ENCODE data around the gene FANCI.
"Not testable (repeated sequence)": the region's sequence is repeated elsewhere in the genome, so short reads cannot be mapped to it uniquely, and the experiment has no call there.

The FANCI gene

DNA sequence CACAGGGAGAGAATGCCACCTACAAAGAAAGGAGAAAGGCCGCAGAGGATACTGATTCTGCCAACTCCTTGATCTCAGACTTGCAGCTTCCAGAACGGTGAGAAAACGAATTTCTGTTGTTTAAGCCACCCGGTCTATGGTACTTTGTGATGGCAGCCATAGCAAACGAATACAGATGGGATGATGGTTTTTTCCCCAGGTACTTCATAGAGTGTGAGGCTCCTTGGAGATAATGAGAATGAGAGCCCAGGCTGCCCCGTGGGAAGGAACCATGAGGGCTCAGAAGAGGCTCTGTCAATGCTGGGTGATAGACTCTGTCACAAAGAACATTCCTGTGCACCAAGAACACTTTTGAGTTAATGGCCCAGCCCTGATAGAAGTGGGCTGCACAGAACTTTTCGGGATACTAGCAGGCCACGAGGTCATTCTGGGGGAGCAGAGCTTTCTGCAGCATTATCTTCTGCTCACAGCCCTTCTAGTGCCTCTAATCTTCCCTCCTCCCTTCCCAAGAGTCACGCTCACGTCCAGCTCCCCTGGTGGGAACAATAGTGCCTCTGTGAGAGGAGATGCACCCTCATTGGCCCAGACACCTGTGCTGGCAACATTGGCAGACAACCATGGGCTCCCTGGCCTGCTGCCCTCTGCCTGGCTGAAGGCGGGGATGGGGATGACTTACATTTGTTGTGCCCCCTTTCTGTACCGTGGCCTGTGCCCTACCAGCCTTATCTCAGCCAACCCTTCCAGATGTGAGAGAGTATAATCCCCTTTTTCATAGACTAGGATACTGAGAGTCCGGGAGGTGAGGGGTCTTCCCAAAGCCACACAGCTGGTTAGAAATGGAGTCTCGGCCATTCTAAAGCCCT is 17.2 kb upstream of the FANCI start:
- no peak for DNase-seq

DNA sequence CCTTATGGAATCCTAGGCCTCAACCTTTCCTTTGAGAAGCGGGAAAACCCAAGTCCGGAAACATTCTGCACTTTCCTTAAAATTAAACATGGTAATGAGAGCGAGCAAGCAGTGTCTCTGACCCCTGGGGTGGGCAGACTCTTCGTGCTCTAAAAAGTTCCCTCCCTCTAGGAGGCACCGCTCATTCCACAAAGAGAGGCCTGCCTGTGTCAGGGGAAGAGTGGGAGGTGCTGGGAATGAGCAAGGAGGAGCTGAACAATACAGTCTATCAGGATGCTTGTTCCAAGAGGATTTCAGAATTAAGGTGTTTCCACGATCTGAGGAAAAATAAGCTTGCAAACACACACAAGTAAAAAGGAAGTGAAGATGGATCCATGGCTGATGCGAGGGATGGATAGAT is 16.4 kb upstream of the FANCI start:
- DNase-seq, result no peak

DNA sequence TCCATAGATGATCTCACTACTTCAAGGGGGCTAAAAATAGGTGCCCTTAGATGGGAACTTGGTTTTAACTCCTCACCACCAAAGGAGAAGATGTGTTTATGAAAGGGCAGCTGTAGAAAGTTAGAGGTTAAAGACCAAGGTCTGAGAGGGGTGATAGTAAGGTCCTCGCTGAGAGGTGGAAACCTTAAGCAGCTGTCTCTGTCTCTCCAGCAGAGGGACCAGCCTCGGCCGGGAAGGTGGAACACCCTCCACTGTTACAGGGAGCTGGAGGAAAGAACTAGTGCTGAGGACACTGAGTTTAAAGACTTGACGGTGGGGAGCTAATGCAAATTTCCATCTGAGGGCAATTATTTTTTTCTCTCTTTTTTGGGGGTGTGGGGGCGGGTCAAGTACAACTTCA is 13.5 kb upstream of the FANCI start:
- no peak for DNase-seq

DNA sequence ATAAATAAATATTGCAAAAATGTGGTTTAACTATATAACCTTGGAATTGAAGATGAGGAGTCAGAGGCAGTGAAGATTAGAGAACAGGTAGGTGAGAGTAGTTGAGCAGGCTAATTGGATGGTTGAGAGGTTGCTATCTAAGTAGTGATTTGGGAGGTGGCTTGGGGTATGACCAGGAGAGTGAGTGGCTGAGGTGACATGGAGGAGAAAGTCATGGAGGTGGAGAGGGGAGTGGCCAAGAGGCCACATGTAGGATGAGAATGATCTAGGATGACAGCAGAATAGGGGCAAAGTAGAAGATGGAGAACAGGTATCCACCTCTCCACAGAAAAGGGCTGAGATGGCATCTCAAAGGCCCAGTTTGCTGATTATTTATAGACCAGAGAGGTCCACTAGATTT is 11.9 kb upstream of the FANCI start:
- no peak for DNase-seq

GRCh38 chr15:89239883-89240810 is 3.6 kb upstream of the FANCI start:
- DNase-seq, result not testable (repeated sequence)

GRCh38 chr15:89243046-89243690 is 611 bp upstream of the FANCI start:
- no peak for DNase-seq

DNA sequence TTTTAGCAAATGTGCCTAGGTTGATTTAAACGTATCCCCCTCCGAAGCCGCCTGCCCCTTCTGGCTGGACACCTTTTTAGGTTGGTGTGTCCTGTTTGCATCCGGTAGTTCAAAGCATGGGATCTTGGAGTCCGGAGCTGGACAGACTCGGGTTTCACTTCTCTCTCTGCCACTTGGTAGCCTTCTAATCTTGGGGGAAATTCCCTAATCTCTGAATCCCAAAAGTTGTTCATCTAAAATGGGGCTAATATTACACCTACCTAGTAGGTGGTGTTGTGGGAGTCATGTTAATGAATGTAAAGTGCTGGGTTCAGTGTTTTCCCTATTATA is 760 bp downstream of the FANCI start:
- no peak for DNase-seq

- no peak for DNase-seq
These were observed 3.7 kb downstream of the FANCI start for GRCh38 chr15:89247446-89247845.

GRCh38 chr15:89248584-89248983 is 4.8 kb downstream of the FANCI start:
- DNase-seq, result no peak

- not testable (repeated sequence) for DNase-seq
These were observed 6.4 kb downstream of the FANCI start for GRCh38 chr15:89250142-89250541.

GRCh38 chr15:89277281-89277680 is 33.5 kb downstream of the FANCI start:
- DNase-seq, result not testable (repeated sequence)

GRCh38 chr15:89278307-89278706 is 34.5 kb downstream of the FANCI start:
- DNase-seq, result no peak

DNA sequence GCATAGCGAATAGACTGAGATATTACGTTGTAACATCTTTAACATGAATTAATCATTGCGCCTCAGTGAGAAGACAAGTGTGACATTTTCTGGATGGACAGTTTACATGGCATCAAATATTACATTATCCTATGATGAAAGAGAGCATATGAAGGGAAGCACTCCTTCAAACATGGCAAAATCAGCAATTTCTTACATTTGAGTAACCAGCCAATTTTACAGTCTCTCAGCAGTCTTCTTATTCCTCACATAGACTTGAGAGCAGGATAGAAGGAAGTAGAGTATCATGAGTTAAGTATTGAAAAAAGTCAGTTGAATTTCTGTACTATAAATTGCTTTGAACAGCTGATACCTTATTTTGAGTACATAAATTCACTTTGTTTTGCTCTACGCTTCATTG is 38.9 kb downstream of the FANCI start:
- DNase-seq, result no peak

- no peak for DNase-seq
These were observed 39.4 kb downstream of the FANCI start for GRCh38 chr15:89283201-89283600.

GRCh38 chr15:89291934-89292438 is 48.2 kb downstream of the FANCI start:
- no peak for DNase-seq

GRCh38 chr15:89293012-89293411 is 49.2 kb downstream of the FANCI start:
- DNase-seq, result no peak

DNA sequence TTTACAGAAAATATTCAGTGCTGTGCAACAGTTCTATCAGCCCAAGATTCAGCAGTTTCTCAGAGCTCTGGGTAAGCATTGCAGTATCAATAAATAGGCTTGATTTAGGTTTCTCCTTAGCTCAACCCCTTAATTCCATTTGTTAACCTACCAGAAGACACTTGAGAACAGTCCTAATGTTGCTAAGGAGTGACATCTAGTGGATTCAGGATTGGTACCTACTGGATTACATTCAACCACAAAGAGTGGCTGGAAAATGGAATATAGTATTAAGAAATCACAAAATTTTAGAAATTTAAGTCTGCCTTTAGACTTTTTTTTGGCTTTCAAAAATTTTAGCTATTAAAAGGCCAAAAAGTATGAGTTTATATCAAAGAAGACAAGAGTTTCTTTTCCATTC is 56.1 kb downstream of the FANCI start:
- no peak for DNase-seq

DNA sequence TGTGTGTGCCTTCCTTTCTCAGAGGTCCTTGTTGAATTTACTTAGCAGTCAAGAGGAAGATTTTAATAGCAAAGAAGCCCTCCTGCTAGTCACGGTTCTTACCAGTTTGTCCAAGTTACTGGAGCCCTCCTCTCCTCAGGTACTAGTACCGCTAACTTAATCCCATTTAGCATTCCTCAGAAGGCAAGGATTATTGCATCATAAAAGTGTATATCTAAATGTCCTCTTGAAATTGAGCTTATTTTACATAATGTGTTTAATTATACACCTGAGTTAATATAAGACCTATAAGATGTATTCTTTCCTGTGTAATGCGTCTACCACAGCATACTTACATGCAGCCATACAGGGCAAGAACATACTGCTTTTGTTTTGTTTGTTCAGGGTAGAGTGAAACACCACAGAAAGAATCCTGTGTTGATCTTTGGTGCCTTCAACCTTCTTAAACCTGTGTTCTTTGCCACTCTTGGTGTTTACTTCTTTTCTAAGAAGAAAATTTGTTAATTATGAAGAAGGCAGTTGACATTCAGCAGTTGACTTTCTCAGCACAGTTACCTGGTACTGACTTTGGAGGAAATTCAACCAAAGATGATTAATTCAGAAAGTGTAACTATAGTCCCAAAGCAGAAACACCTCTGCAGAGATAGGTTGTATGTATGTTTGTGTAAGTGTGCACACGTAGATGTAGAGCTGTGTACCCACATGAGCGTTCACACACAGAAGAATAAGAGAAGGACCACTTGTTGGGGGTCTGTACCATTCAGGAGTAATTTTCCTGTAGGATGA is 57.7 kb downstream of the FANCI start:
- no peak for DNase-seq

DNA sequence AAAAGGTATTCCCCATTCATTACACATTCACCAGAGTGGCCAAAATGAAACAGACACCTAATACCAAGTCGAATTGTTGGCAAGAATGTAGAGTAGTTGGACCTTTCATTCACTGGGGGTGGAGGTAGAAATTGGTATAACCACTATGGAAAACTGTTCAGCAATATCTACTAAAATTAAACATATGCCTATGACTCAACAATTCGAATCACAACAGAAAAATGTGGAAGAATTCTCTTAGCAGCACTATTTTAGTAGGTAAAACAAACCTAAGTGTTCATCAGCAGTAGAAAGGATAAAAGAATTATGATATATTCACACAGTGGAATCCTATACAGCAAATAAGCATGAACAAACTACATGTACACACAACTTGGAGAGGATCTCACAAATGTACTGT is 60.2 kb downstream of the FANCI start:
- DNase-seq, result no peak

- DNase-seq, result no peak
These were observed 61.6 kb downstream of the FANCI start for GRCh38 chr15:89305395-89305794.

DNA sequence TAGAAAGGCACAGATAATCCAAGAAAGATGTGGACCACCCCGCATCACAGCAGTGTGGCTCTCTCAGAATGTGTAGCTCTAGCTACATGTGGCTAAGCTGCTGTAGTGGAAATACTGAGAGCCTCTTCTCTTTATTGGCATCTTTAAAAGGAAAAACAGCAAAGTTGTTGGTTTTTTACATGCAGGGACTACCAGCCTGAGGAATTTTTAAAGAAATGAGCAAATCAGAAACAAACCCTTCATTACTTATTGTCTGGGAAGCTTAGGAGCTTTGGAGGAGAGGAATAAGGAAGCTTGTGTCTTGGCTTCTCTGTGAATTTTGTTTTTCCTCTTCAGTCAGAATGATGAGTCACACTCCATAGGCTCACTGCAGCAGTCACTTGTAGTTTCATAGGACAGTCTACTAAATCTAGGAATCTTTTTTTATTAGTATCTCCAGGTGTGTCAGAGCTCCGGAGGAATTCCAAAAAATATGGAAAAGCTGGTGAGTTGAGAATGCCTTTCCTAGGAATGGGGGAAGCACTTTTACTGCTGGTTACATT is 63.3 kb downstream of the FANCI start:
- DNase-seq, result no peak

DNA sequence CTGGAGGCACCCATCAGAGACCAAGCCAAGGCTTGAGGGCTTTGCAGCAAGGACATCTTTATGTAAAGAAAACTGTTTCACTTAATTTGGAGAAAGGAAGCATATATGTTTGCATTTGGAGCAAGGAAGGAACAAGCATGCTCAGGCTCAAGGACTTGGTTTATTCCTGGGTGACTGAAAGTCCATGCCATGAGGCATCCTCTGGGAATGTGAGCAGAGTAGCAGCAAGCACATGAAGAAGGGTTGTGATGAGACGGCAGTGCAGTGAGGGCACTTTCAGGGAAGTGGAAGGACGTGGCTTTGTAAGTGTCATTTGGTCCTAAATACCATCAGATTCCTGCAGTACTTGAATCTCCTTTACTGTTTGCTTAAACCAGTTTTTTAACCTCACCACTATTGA is 64.0 kb downstream of the FANCI start:
- no peak for DNase-seq

Measured in NCI-H226 (cell line).